Esophagus squamous epithelium (tissue), 4 donors: ENCODE measurements around the gene CITED4.

ENCODE experiments used
- POLR2A ChIP-seq, 4 donors: fragments of 450-650 bp; IDR thresholded peaks; one replicate each; pipeline ENCODE4 v1.6.1; 2017; ENCODE audit warnings: antibody characterized with exemption in 4 of 4, mild to moderate bottlenecking in 4 of 4, moderate library complexity in 3 of 4
- TF ChIP-seq, protein P1 (sequence below), 6 experiments: fragments of 450-650 bp in 4 of 6; fragments of 200-600 bp in 2 of 6; sonication (generic) in 2 of 6; IDR thresholded peaks; one replicate each; pipeline ENCODE4 v1.5.1; 2016 to 2019; ENCODE audit warnings: antibody characterized with exemption in 6 of 6, mild to moderate bottlenecking in 4 of 6, moderate library complexity in 4 of 6

DNA sequence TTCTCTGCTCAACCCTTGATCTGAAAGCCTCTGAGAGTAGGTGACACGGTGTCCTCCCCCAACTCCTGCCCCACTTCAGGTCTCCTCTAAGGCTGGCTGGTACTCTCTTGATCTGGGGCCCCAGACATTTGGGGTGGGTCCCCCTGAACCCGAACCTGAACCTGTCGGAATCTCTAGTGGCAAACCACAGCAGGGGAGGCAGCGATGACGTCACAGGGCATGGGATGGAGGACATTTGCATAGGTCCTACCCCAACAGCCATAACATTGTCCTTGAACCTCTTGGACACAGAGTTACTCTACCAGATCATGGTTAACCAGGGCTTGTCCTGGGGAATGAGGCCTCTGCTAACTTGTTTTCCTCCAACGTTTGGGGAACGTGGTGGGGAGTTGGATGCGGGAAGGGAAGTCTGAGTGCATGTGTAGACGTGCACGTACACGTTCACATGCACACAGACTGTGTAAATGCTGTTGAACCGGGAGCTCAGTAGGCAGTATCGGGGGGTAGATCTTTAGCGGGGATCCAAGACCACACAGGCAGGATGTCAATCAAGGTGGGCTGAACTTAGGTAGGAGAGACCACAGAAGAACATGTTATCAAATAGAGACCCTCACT is 32.4 kb downstream of the CITED4 start:
- TF ChIP-seq, protein P1, sequence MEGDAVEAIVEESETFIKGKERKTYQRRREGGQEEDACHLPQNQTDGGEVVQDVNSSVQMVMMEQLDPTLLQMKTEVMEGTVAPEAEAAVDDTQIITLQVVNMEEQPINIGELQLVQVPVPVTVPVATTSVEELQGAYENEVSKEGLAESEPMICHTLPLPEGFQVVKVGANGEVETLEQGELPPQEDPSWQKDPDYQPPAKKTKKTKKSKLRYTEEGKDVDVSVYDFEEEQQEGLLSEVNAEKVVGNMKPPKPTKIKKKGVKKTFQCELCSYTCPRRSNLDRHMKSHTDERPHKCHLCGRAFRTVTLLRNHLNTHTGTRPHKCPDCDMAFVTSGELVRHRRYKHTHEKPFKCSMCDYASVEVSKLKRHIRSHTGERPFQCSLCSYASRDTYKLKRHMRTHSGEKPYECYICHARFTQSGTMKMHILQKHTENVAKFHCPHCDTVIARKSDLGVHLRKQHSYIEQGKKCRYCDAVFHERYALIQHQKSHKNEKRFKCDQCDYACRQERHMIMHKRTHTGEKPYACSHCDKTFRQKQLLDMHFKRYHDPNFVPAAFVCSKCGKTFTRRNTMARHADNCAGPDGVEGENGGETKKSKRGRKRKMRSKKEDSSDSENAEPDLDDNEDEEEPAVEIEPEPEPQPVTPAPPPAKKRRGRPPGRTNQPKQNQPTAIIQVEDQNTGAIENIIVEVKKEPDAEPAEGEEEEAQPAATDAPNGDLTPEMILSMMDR (IDR thresholded peaks at IDR 0.05), result no peak
- TF ChIP-seq POLR2A (IDR thresholded peaks at IDR 0.05), result no peak
